Stomach (tissue), 9 donors: Measurements from ENCODE around the gene NCOA1. TPM values are rescaled to one million over a fixed set of nuclear protein-coding genes. Genes with fewer than 3 reads are reported as not detected.
A peak's percentile ranks its signal among the peaks of the same experiment; 100 is the strongest.

Experiments used
- DNase-seq, 2 donors: peaks; one replicate each; pipeline versions ENCODE4 v3.0.0 to v3.0.0-alpha.2; 2013 to 2019
- H3K27ac ChIP-seq, 5 donors: fragments of 200-600 bp in 4 of 5; sonication (generic) in 4 of 5; one replicate each; pipeline ENCODE4 v1.5.1; 2013 to 2019; ENCODE audit warnings: mild to moderate bottlenecking in 1 of 5, moderate library complexity in 1 of 5
- H3K27me3 ChIP-seq, 3 donors: fragments of 200-600 bp; sonication (generic); one replicate each; pipeline ENCODE4 v1.5.1; 2017 to 2019; ENCODE audit warnings: mixed run types in 1 of 3
- H3K36me3 ChIP-seq, 4 donors: fragments of 200-600 bp; sonication (generic); 1 replicate in 3 of 4; 2 replicates in 1 of 4; pipeline ENCODE4 v1.5.1; 2016 to 2019
- H3K4me1 ChIP-seq, 4 donors: fragments of 200-600 bp; sonication (generic); one replicate each; pipeline ENCODE4 v1.5.1; 2016 to 2019
- H3K4me3 ChIP-seq, 4 donors: fragments of 200-600 bp; sonication (generic) in 3 of 4; one replicate each; pipeline ENCODE4 v1.5.1; 2016 to 2019; ENCODE audit warnings: mild to moderate bottlenecking in 1 of 4
- H3K9me3 ChIP-seq, 4 donors: fragments of 200-600 bp; sonication (generic); one replicate each; pipeline ENCODE4 v1.5.1; 2016 to 2019
- EP300 ChIP-seq: sonication (generic); formaldehyde crosslinking; IDR thresholded peaks from one replicate; pipeline ENCODE4 v1.6.1; 2017; ENCODE audit warnings: antibody characterized with exemption
- POLR2A ChIP-seq, 4 donors: fragments of 450-650 bp; IDR thresholded peaks; one replicate each; pipeline ENCODE4 v1.6.1; 2016; ENCODE audit warnings: antibody characterized with exemption in 4 of 4, control low read depth in 2 of 4, mild to moderate bottlenecking in 1 of 4, moderate library complexity in 1 of 4
- POLR2AphosphoS5 ChIP-seq, 3 donors: sonication (generic); formaldehyde crosslinking; IDR thresholded peaks; one replicate each; pipeline ENCODE4 v1.6.1; 2016; ENCODE audit warnings: antibody characterized with exemption in 3 of 3
- WGBS, 5 donors: extraction: QIAGEN DNeasy Blood & Tissue Kit in 3 of 5; methylation state at CpG; one replicate each; pipeline versions ENCODE4 v1.1.5 to v1.1.7; 2013 to 2018; 5-methylcytosine and 5-hydroxymethylcytosine counted together
- intact Hi-C: fragments of 100-400 bp; cut with DNase I; formaldehyde crosslinking; loops from one replicate; pipeline ENCODE4 v1.15.1; 2023; ENCODE audit warnings: low total_unique reads
- polyA plus RNA-seq, 3 donors: library from polyadenylated mRNA; stranded (reverse); fragments of 200-250 nt; gene quantifications; one replicate each; pipeline ENCODE4 v1.2.3, GENCODE V29; 2013
- total RNA-seq, 5 donors: library from RNA; depleted of rRNA; stranded (reverse); fragments of >200 nt; gene quantifications; one replicate each; pipeline versions ENCODE4 v1.1.0 to v1.2.3, GENCODE V29; 2014 to 2016
- TF ChIP-seq, protein P1 (sequence below), 7 experiments: fragments of 450-650 bp in 4 of 7; fragments of 200-600 bp in 3 of 7; sonication (generic) in 3 of 7; IDR thresholded peaks; one replicate each; pipeline ENCODE4 v1.5.1; 2016 to 2019; ENCODE audit warnings: antibody characterized with exemption in 7 of 7, control low read depth in 2 of 7, mild to moderate bottlenecking in 1 of 7
- donor health status: healthy with polysubstance abuse.
- donor health status: Bipolar disorder and iron deficiency.
- donor health status: healthy.

The NCOA1 gene
- total and polyA plus RNA-seq, 8 donors = 7.3 to 223 (median 34.8) TPM

DNA sequence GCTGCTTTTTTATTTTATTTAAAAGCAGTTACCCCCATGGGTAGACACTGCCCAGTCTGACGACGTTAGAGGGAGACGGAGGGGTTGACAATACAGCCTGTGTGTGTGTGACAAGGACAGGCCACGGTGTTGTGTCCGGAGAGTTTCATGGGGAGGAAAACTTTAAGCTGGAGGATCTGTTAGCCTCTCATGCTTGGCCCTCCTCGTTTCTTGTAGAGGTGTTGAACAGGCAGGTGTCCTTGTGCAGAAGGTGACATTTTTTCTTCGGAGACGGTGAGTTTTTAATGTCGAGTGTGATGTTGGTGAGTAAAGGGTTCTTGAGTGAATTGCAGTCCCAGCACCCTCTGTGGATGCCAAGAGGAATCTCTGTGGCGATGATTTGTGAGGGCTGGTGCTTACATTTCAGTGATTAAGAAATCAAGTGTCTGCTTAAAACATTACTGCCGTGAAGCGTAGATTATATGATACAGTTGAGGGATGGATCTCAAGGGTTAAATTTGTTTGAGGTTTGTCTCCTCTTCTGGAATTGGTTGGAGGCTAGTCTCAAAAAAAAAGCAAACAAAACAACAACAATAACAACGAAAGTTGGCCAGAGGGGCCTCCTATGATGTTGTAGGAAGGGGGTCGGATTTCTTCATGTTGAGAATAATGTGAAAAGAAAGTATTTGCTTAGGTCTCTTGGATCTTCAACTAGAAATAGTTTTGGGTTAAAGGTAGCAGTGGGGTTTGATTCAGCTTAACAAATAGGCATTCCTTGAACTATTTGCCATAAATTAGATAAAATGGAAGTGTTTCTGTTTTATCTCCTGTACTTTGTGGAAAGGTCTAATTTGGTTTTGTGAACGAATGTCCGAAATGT lies 1.6 kb downstream of the NCOA1 start:
- H3K9me3 ChIP-seq = no peaks in the 10 kb centered on the region
- intact Hi-C loops = no loop called here

DNA sequence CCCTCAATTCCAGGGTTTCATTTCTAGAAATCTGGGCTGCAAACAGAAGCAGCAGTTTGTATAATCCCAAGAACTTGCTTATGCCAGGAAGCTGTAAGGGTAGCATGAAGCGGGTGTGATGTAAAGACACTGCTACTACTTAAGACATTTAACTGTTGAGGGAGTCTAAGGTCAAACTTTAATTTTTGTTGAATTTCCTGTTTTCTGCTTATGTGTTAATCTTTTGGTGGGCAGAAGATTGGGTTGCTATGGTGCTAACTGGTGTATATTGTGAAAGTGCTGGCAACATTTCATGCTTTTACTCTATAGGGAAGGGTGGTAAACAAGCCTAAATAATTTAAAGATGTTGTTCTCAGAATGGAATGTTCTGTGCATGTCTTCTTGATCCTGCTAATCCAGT lies 2.7 kb downstream of the NCOA1 start:
- Histone ChIP-seq H3K4me1 (peaks cover 31 to 72% (median 54%) of the 10 kb centered on the region in 4 donors), H3K27ac (no peak overlapping the region), H3K4me3 (peak overlapping the region in 1 of 4 donors; percentile 88), H3K27me3 (no peaks in the 10 kb centered on the region), H3K9me3 (no peaks in the 10 kb centered on the region), H3K36me3 (no peaks in the 10 kb centered on the region)
- TF ChIP-seq, protein P1, sequence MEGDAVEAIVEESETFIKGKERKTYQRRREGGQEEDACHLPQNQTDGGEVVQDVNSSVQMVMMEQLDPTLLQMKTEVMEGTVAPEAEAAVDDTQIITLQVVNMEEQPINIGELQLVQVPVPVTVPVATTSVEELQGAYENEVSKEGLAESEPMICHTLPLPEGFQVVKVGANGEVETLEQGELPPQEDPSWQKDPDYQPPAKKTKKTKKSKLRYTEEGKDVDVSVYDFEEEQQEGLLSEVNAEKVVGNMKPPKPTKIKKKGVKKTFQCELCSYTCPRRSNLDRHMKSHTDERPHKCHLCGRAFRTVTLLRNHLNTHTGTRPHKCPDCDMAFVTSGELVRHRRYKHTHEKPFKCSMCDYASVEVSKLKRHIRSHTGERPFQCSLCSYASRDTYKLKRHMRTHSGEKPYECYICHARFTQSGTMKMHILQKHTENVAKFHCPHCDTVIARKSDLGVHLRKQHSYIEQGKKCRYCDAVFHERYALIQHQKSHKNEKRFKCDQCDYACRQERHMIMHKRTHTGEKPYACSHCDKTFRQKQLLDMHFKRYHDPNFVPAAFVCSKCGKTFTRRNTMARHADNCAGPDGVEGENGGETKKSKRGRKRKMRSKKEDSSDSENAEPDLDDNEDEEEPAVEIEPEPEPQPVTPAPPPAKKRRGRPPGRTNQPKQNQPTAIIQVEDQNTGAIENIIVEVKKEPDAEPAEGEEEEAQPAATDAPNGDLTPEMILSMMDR (IDR thresholded peaks at IDR 0.05) = no peak
- no peak for TF ChIP-seq POLR2AphosphoS5 (IDR thresholded peaks at IDR 0.05)
- TF ChIP-seq POLR2A (IDR thresholded peaks at IDR 0.05) = no peak
- no peak for TF ChIP-seq EP300
- peak in 1 of 2 donors; percentile 26 for DNase-seq
- WGBS, 5 donors = 38 to 61% (median 53%) methylated on average over 1 of the region's 1 CpG
- intact Hi-C loops = no loop called here

More for the DNA sequence above, 1.6 kb downstream of the NCOA1 start:
- DNase-seq = peak in 1 of 2 donors; percentile 36
- H3K36me3 ChIP-seq = no peaks in the 10 kb centered on the region
- H3K27ac ChIP-seq = peak overlapping the region; percentile 82 to 100 (median 92)
- H3K4me3 ChIP-seq = peak overlapping the region; percentile 86 to 94 (median 87)
- WGBS, 5 donors = 11 to 20% (median 14%) methylated on average over 16 of the region's 16 CpGs
- H3K4me1 ChIP-seq = peaks cover 28 to 62% (median 46%) of the 10 kb centered on the region in 4 donors
- TF ChIP-seq, protein P1 (IDR thresholded peaks at IDR 0.05) = no peak
- TF ChIP-seq POLR2AphosphoS5 (IDR thresholded peaks at IDR 0.05) (no peak), EP300 (no peak), POLR2A (IDR thresholded peaks at IDR 0.05) (no peak)
- H3K27me3 ChIP-seq = no peaks in the 10 kb centered on the region

DNA sequence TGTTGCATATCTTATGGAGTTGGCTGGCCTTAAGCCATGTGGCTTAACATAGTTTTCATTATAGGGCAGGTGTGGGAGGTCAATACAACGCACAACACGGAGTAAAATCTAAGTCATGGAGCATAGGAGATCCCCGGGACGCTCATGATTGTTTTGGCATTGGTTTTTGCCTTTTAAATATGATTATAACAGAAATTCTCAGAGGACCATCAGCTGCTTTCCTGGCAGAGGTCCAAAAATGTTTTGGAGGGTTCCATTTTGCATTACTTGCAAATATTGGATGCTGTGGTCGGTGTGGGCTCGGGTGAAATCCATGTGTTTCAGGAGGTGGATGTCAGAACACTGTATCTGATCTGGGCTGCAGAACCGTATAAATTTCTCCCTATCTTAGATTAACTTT lies 3.4 kb downstream of the NCOA1 start:
- DNase-seq = peak in 1 of 2 donors; percentile 16
- H3K9me3 ChIP-seq = no peaks in the 10 kb centered on the region
- H3K4me1 ChIP-seq = peaks cover 31 to 78% (median 54%) of the 10 kb centered on the region in 4 donors
- H3K36me3 ChIP-seq = no peaks in the 10 kb centered on the region
- no peak overlapping the region for H3K27ac ChIP-seq
- 75 to 83% (median 80%) methylated on average over 7 of the region's 7 CpGs for WGBS, 5 donors
- no peak overlapping the region for H3K4me3 ChIP-seq
- TF ChIP-seq EP300 (no peak), POLR2AphosphoS5 (IDR thresholded peaks at IDR 0.05) (no peak), POLR2A (IDR thresholded peaks at IDR 0.05) (no peak)
- TF ChIP-seq, protein P1 (IDR thresholded peaks at IDR 0.05) = no peak
- intact Hi-C loops = no loop called here
- no peaks in the 10 kb centered on the region for H3K27me3 ChIP-seq

DNA sequence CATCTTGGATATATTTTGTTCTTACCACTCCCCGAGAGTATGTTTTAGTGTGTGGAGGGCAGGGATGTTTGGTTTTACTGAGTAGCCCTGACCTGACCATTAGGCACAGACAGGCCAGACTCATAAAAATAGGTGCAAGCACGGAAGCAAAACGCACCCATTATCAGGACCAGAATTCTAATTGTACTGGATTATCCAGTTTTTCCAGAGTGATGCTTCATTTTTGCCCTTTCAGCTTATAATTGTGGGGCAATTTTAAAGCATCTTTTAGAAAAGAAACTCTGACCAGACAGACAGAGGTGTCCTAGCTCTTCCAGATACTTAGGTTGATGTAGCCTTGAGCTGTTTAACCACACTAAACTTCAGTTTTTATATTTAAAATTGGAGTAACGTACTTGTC lies 4.4 kb downstream of the NCOA1 start:
- H3K36me3 ChIP-seq = no peaks in the 10 kb centered on the region
- no peak overlapping the region for H3K27ac ChIP-seq
- no peaks in the 10 kb centered on the region for H3K27me3 ChIP-seq
- intact Hi-C loops = no loop called here
- no peak for DNase-seq
- TF ChIP-seq POLR2A (IDR thresholded peaks at IDR 0.05) = no peak
- TF ChIP-seq POLR2AphosphoS5 (IDR thresholded peaks at IDR 0.05) = no peak
- TF ChIP-seq, protein P1 (IDR thresholded peaks at IDR 0.05) = no peak
- no peak for TF ChIP-seq EP300
- H3K9me3 ChIP-seq = no peaks in the 10 kb centered on the region
- 67 to 77% (median 73%) methylated on average over 4 of the region's 4 CpGs for WGBS, 5 donors
- no peak overlapping the region for H3K4me3 ChIP-seq
- H3K4me1 ChIP-seq = peaks cover 23 to 75% (median 50%) of the 10 kb centered on the region in 4 donors
